ENCODE results near the gene CRHBP.
"Not testable (repeated sequence)": the region's sequence is repeated elsewhere in the genome, so short reads cannot be mapped to it uniquely, and the experiment has no call there.

Gene CRHBP

GRCh38 chr5:76960004-76960625, 7.3 kb downstream of the CRHBP start:
- DNase-seq = no peak

- DNase-seq = no peak
These were observed 11.2 kb downstream of the CRHBP start for GRCh38 chr5:76964060-76964459.

GRCh38 chr5:76971511-76971910, 18.7 kb downstream of the CRHBP start:
- no peak for DNase-seq

GRCh38 chr5:76972689-76973088, 19.8 kb downstream of the CRHBP start:
- DNase-seq = no peak

DNA sequence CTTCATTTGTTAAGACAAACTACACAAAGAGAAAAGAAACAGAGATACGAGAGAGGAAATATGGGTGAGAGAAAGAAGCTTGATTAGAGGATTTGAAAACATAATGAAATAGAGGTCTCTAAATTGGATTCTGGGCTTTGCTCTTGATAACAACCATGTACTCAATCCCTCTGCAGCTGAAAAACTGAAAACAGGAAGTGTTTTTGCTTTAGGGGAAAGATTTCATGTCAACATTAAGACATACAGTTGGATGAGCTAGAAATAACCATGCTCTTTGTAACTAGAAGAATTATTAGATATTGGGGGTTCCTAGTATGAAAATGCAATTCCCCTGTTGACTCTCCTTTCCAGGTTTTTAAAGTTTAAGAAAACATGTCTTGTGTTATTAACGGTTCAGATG, 21.9 kb downstream of the CRHBP start:
- DNase-seq = no peak

DNA sequence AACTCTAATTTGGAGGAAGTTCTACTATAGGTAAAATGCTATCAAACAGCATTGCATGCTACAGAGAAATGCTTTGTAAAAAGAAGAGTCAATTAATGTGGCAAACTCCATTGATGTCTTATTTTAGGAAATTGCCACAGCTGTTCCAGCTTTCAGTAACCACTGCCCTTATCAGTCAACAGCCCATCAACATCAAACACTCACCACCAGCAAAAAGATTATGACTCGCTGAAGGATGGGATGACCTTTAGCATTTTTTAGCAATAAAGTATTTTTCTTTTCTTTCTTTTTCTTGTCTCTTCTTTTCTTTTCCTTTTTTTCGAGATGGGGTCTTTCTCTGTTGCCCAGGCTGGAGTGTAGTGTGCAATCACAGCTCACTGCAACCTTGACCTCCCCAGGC, 26.0 kb downstream of the CRHBP start:
- no peak for DNase-seq

- DNase-seq = no peak
These were observed 27.8 kb downstream of the CRHBP start for GRCh38 chr5:76980518-76981144.

DNA sequence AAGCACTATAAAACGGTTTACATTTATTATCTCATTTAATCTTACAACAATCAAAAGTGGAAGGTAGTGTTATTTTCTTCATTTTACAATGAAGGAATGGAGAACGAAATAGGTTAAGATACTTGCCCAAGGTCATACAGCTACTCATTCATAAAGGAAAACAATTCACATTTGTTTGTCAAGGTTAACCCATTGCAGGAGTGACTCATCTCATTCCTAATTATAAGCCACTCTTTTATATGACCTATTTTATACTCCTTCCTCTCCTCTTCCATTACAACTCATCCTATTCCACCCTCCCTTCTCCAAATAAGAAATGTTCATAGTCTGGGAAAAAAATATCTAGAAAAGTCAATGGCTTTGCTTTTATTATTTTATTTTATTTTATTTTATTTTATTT, 29.6 kb downstream of the CRHBP start:
- no peak for DNase-seq

DNA sequence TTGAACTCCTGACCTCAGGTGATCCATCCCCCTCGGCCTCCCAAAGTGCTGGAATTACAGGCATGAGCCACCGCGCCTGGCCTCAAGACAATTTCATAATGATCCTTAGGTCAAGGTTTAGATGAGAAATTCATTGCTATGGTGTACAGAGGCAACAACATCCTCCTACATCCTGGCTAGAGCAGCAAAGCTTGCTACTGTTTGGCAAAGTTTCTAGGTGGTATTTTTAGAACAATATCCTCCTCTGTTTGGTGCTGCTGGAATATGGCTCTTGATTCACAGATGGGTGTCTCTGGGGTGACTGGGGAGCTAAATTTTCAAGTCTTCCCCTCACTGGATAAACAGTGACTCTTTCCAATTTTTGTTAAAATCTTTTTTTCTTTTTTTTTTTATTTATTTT, 30.6 kb downstream of the CRHBP start:
- no peak for DNase-seq

DNA sequence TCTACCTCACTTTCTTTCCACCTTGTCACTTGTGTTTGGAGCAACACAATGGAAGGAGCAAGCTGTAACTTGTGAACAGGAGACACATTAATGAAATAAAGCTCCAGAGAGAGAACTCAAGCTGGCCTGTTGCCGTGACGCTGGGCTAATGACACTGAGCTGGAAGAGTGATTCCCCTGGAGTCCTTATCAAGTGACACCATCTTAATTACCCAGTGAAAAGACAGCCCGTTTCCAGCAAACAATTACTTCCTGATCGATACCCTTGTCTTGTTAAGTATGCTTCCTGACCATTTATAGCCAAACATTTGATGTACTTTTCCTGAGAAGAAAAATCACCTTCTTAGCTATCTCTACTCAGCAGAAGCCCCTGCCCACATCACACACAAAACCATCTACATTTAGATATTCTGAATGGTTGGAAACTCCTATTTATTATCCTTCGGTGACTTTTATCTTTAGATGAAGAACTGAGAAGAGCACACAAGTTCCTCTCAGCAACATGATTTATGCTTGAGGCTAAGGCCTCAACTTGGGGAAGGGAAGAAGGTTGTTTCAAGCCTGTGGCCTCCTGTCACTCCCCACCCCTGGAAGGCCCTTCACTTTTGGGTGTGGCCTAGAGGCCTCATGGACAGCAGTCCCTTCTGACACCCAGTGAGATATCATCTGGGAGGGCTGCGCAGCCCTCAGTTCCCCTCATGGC, 34.1 kb downstream of the CRHBP start:
- DNase-seq = no peak

DNA sequence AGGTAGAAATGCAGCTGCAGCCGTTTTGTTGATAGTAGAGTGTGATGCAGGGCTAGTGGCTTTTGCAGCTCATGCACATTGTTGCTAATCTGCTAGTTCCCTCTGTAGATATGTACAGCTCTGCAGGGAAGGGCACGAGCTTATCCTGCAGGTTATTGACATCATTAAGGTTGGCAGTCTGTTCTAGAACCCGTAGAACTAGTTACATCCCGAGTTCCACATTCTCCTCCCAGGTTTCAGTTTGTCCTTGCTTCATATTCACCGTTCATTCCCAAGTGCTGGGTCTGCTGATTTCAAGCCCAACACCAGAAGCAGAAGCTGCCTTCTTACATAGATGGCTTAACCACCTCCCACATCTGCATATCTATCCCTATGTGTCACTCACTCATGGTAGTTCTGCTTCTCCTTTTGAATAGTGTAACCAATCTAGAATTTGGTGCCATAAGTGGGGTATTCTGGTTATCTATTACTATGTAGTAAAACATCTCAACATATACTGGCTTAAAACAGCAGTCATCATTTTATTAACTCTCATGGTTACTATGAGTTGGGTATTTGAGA, 38.1 kb downstream of the CRHBP start:
- no peak for DNase-seq

DNA sequence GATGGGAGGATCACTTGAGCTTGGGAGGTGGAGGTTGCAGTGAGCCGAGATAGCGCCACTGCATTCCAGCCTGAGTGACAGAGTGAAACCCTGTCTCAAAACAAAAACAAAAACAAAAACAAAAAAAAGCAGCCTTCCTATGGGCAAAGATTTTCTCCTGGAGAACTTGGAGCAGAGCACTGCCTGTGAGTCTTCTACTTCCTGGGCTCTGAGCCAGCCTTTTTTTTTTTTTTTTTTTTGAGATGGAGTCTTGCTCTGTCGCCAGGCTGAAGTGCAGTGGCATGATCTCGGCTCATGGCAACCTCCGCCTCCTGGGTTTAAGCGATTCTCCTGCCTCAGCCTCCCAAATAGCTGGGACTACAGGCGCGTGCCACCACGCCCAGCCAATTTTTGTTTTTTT, 40.6 kb downstream of the CRHBP start:
- DNase-seq = not testable (repeated sequence)

GRCh38 chr5:76994337-76994736, 41.5 kb downstream of the CRHBP start:
- DNase-seq = no peak

DNA sequence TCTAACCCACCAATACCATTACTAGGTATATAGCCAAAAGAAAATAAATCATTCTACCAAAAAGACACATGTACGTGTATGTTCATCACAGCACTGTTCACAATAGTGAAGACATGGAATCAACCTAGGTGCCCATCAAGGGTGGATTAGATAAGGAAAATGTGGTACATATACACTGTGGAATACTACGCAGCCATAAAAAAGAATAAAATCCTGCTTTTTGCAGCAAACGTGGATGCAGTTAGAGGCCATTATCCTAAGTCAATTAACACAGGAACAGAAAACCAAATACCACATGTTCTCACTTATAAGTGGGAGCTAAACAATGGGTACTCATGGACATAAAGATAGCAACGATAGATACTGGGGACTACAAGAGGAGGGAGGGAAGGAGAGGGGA, 45.4 kb downstream of the CRHBP start:
- not testable (repeated sequence) for DNase-seq

DNA sequence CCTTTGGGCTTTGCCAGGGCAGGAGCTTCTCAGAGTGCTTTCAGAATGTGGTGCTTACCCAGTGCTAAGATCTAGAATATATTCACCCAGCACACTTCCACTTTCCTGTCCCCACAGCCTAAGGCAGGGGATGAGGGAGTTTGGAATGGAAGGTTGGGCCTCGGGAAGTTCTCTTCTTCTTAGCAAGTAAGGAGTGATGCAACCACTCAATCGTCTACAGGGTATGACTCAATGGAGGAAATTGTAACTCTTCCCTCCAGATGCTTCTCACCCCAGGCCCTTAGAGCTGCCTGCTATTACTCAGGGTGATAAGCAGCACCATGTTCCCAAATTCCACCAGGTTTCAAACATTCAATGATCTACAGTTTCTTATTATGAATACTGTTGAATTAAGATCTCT, 46.6 kb downstream of the CRHBP start:
- no peak for DNase-seq

- DNase-seq = no peak
These were observed 50.4 kb downstream of the CRHBP start for GRCh38 chr5:77003246-77003645.

GRCh38 chr5:77006124-77006523, 53.3 kb downstream of the CRHBP start:
- no peak for DNase-seq

DNA sequence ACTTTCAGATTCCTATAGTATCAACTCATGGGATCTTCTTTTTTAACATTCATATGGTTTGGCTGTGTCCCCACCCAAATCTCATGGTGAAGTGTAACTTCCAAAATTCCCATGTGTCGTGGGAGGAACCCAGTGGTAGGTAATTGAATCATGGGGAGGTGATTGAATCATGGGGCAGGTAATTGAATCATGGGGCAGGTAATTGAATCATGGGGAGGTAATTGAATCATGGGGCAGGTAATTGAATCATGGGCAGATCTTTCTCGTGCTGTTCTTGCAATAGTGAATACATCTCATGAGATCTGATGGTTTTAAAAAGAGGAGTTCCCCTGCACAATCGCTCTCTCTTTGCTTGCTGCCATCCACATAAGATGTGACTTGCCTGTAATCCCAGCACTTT, 55.6 kb downstream of the CRHBP start:
- no peak for DNase-seq

- no peak for DNase-seq
These were observed 57.4 kb downstream of the CRHBP start for GRCh38 chr5:77010243-77010642.

GRCh38 chr5:77011498-77011897, 58.7 kb downstream of the CRHBP start:
- no peak for DNase-seq

- DNase-seq = no peak
These were observed 59.8 kb downstream of the CRHBP start for GRCh38 chr5:77012601-77013000.

DNA sequence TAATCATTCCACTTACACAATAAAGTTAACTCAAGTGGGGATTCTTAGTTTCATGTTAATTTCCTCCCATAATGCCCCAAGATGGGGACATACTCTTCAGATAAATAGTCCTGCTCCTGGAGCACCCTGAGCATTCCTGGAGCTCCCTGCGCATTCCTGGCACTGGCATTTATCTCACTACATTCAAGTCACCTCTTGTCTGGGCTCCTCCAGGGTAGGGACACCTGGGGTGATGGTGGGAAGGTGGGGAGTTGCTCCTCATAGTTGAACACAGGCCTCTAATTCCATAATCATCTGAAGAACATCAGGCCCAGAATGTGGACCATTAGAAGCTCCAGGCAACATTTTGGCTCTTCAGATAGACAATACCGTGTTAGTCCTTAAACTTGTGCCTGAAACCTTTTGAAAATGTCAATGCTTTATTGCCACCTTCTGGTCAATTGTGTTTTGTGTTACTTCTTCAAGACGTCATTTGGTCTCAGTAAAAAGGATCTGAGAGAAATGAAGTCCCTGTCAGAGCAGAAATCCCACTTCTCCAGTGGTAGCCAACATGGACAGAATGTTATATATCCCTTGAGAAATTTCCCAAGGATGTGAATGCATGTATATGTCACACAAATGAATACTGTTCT, 63.2 kb downstream of the CRHBP start:
- DNase-seq = no peak

DNA sequence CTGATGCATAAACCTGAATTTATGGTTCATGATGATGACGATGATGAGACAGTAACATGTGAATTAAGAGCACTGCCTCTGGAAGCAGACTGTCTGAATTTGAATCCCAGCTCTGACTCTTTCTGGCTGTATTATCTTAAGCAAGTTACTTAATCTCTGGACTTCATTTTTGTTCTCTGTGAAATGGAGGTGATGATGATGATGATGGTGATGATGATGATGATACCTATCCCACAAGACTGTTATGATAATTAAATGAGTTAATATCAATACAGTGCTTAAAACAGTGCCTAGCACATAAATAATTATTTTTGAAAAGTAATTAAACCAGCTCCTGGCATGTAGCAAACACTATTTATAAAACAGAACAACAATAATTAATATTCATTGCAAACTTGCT, 64.1 kb downstream of the CRHBP start:
- no peak for DNase-seq

GRCh38 chr5:77017668-77018067, 64.8 kb downstream of the CRHBP start:
- DNase-seq = no peak

Measured in activated CD4-positive, alpha-beta T cell treated with anti-CD3 and anti-CD28 coated beads, Interleukin-2, amount 50 U/mL, for 1 hour (primary cell).